ENCODE data around the gene MYL10.

MYL10 gene

GRCh38 chr7:101629171-101629570, at the start of gene MYL10:
Gene MYL10, minus strand, starts transcription at chr7:101629296. Its CDS starts 178 bp downstream, at chr7:101629118.
- DNase-seq (ENCODE audit: low read depth) = no peak

DNA sequence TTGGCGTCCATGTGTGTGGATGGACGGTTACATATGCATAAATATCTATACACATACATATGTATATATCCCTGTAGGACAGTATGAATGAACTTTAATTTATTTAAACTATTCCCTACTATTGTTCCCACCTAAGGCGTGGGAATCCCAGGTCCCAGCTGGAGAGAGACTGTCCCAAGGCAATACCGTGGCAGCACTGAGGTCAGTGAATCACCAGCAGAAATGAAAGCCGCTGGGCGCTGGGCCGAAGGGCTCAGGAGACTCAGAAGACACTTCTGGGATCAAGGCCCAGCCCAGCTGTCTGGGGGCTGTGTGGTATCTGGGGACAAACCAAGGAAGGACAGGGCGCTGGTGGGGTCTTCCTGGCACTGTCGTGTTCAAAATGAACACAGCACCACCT, 49.6 kb upstream of the MYL10 start:
- peak; percentile 63 for DNase-seq (ENCODE audit: low read depth)

- no peak for DNase-seq (ENCODE audit: low read depth)
Measured at GRCh38 chr7:101677797-101678479, 48.8 kb upstream of the MYL10 start.

- DNase-seq (ENCODE audit: low read depth) = no peak
Measured at GRCh38 chr7:101677391-101677790, 48.3 kb upstream of the MYL10 start.

GRCh38 chr7:101676956-101677355, 47.9 kb upstream of the MYL10 start:
- DNase-seq (ENCODE audit: low read depth) = no peak

- no peak for DNase-seq (ENCODE audit: low read depth)
Measured at GRCh38 chr7:101676062-101676598, 47.0 kb upstream of the MYL10 start.

- DNase-seq (ENCODE audit: low read depth) = no peak
Measured at GRCh38 chr7:101674439-101674838, 45.3 kb upstream of the MYL10 start.

DNA sequence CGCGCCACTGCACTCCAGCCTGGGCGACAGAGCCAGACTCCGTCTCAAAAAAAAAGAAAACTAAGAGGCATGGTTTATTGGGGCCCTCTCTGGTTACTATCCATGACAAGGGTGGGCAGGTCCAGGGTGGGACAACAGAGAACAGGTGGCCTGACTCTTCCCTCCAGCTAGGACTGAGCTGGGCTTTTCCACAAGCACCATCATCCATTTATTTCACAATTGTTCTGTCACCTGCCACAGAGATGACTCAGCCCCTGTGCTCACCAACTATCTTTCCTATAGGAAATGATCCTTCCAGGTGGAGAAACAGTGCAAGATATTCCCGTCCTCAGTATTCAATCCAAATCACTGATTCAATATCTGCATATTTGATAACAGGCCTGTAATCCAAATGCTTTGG, 44.9 kb upstream of the MYL10 start:
- no peak for DNase-seq (ENCODE audit: low read depth)

DNA sequence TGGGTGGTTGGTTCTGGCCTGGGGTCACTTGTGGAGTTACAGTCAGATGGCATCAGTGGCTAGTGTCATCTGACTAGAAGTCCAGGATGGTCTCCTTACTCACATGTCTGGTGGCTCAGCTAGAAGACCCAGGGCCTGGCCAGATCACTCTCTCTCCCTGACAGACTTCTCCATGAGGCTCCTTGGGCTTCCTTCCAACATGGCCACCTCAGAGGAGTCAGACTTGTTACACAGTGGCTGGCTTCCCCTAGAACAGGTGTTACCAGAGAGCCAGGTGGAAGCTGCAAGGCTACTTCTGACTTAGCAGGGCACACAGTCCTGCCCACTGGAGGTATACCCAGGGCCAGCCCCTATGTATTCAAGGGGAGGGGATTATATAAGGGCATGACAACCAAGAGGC, 44.2 kb upstream of the MYL10 start:
- DNase-seq (ENCODE audit: low read depth) = no peak

GRCh38 chr7:101671371-101672356, 42.6 kb upstream of the MYL10 start:
- DNase-seq (ENCODE audit: low read depth) = no peak

DNA sequence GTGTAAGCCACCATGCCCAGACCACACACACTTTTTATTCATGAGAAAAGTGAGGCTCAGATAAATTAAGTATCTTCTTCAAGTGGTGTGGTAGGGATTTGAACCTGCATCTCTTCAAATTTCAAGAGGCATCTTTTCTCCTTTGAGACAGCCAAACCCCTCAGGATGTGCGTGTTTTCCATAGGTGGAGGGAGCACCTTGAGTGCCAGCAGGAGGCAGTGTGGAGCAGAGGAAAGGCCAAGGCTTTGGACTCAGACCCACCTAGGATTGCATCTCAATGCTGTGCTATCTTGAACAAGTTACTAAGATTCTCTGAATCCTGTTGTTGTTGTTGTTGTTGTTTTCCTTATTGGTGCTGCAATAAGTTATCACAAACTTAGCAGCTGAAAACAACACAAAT, 40.2 kb upstream of the MYL10 start:
- DNase-seq (ENCODE audit: low read depth) = no peak

DNA sequence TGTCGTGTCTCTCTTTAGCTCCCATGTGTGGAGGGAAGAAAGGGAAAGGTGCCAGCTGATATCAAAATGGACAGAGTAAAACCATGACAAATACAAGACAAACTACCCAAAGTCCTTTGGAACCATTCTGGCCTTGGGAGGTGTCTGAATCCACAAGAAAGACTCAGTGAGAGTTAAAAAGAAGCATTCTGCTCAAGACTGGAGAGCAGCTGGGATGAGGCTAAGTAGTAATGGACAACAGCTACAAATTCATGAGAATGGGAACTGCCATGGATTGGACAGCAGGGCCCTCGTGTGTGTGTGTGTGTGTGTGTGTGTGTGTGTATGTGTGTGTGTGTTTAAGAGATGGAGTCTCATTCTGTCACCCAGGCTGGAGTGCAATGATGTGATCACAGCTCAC, 39.6 kb upstream of the MYL10 start:
- no peak for DNase-seq (ENCODE audit: low read depth)

DNA sequence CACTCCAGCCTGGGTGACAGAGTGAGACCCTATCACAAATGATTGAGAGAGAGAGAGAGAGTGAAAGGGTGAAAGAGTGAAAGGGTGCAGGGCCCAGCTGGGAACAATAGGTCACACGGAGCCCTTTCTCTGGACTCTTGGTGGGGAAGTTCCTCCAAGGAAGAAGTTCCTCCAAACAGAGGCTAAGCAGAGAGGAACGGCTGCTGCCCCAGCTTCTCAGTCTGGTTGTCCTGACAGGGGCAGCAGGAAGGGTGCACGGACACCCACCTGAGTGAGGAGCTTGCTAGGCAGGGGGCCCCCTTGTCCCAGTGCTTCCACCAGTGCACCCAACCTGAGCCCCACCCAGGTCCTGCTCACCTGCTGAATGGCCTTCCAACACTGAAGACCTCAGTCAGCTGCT, 38.8 kb upstream of the MYL10 start:
- no peak for DNase-seq (ENCODE audit: low read depth)

- DNase-seq (ENCODE audit: low read depth) = no peak
Measured at GRCh38 chr7:101667399-101667798, 38.3 kb upstream of the MYL10 start.

GRCh38 chr7:101666741-101667140, 37.6 kb upstream of the MYL10 start:
- DNase-seq (ENCODE audit: low read depth) = no peak

- no peak for DNase-seq (ENCODE audit: low read depth)
Measured at GRCh38 chr7:101666293-101666692, 37.2 kb upstream of the MYL10 start.

DNA sequence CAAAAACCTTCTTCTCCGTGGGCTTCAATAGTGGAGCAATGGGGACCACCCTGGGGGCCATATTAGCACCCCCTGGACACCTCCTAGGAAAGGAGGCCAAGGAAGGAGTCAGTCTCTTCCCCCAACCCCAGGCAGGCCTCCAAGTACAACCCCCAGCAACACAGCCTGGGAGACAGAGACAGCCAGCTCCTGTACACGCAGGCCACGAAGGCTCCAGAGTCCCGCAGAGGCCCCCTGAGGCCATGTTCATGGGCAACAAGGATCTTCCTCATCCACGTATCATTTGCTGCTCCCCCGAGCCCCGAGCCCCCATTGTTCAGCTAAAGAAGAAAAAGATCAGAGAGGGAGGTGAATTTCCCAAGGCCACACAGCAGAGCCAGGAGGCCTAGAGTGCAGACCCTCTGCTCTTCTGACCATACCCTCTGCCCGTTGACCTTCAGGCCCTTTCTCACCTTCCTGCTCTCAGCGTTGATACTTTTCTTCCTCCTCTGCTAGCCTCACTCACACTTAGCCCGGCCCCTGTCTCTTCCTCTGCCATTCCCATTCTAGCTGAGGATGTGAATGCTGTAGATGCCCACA, 35.9 kb upstream of the MYL10 start:
- no peak for DNase-seq (ENCODE audit: low read depth)

- no peak for DNase-seq (ENCODE audit: low read depth)
Measured at GRCh38 chr7:101664436-101664835, 35.3 kb upstream of the MYL10 start.

GRCh38 chr7:101663747-101664146, 34.7 kb upstream of the MYL10 start:
- DNase-seq (ENCODE audit: low read depth) = no peak

- no peak for DNase-seq (ENCODE audit: low read depth)
Measured at GRCh38 chr7:101662447-101662998, 33.4 kb upstream of the MYL10 start.

GRCh38 chr7:101659706-101660105, 30.6 kb upstream of the MYL10 start:
- DNase-seq (ENCODE audit: low read depth) = no peak

DNA sequence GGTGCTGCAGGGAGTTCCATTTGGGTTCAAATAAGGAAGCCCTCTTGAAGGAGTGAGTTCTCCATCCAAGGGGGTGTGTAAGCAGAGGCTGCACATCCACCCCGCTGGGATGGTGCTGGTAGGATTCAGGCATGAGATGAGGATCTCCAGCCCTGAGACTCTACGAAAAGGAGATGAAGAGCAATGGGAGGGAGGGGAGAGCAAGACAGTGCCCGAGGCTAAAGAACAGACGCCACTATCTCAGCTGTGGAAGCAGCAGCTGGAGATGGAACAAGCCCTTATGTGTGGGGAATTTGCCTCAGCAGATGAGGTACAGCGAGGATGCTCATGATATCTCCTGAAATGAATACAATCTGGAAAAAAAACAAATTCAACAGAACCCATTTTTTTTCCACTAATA, 28.1 kb upstream of the MYL10 start:
- no peak for DNase-seq (ENCODE audit: low read depth)
